Skeletal muscle cell (primary cell): ENCODE results near the gene RRAGD.
A peak's percentile ranks its signal among the peaks of the same experiment; 100 is the strongest.

Source experiments
- DNase-seq: peaks from one replicate; pipeline ENCODE4 v3.0.0-alpha.2; 2010; ENCODE audit warnings: low read depth
- H3K4me3 ChIP-seq: 2 replicates; pipeline ENCODE4 v1.5.1; 2011; ENCODE audit warnings: low read depth, mild to moderate bottlenecking, control low read depth, low read length, moderate library complexity

RRAGD gene

GRCh38 chr6:89352278-89353117 lies 59.6 kb downstream of the RRAGD start, which contains the start of gene UBE2J1:
TSS of gene UBE2J1 (minus strand) at chr6:89352722. CDS start at chr6:89352569, 153 bp downstream.
- DNase-seq: peak; percentile 89
- H3K4me3 ChIP-seq: peak within 1 kb of the TSS; percentile 58

- DNase-seq: no peak
- peak overlapping the region; percentile 58 for H3K4me3 ChIP-seq
Measured at GRCh38 chr6:89351671-89352277, 60.3 kb downstream of the RRAGD start.

DNA sequence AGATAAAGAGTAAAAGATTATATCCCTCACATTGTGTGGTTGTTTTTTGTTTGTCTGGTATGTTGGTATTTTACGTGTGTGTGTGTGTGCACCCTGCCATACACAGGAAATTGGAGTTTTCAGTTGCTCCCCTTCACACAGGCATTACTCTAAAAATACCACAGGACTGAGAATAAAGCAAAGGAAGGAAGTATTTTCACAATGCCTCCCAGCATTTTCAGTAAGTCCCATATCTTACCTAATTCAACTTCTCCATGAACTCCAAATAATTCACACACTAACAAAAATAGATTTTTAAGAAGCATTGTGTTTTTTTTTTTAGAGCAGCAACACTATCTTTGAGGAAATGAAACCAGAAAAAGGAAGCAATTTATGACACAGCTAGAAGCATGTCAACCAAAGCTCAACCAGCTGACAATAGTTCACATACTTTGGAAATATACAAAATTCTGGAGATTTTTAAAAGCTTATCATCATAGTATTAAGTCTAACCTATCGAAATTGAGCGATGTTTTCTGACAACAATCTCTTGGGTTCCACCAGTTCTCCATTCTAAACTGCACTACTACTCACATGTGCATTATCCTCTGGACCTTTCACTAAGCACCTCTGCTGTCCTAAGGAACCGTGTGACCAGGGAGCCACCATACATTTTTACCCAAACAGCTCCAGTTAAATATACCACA lies 61.6 kb downstream of the RRAGD start:
- peak overlapping the region; percentile 5 for H3K4me3 ChIP-seq
- no peak for DNase-seq

- no peak overlapping the region for H3K4me3 ChIP-seq
Measured at GRCh38 chr6:89348372-89348771, 63.7 kb downstream of the RRAGD start.

GRCh38 chr6:89347825-89348224 lies 64.2 kb downstream of the RRAGD start:
- DNase-seq: no peak
- no peak overlapping the region for H3K4me3 ChIP-seq

More at GRCh38 chr6:89348372-89348771, 63.7 kb downstream of the RRAGD start:
- no peak for DNase-seq

- no peak overlapping the region for H3K4me3 ChIP-seq
- DNase-seq: no peak
Measured at GRCh38 chr6:89346433-89346832, 65.6 kb downstream of the RRAGD start.

DNA sequence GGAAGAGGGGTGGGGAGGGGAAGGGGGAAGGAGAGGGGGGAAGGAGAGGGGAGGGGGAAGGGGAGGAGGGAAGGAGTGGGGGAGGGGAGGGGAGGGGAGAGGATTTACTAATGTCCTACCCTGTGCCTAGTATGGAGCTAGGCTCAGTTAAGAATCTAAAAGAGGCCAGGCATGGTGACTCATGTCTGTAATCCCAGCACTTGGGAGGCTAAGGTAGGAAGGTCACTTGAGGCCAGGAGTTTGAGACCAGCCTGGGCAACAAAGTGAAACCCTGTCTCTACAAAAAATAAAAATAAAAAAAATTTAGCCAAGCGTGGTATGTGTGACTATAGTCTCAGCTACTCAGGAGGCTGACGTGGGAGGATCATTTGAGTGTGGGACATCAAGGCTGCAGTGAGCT lies 72.5 kb downstream of the RRAGD start:
- no peak overlapping the region for H3K4me3 ChIP-seq
- DNase-seq: no peak

GRCh38 chr6:89335164-89335563 lies 76.9 kb downstream of the RRAGD start:
- no peak for DNase-seq
- H3K4me3 ChIP-seq: no peak overlapping the region

DNA sequence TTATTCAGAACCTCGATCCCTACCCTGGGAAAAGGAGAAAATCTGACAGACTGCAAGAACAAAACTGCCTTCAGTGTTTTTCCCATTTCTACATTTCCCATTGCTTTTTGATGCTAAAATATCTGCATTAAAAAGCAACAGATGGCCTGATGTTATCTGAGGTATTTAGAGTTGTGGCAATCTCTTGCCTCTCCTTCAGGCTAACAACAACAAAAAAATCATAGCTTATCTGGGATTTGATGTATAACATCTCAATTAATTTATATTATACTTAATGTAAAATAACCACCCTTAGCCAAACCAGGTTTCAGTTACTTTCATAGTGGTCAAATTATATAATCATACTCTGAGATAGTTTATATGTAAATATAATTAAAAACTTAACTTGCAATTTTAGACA lies 81.2 kb downstream of the RRAGD start:
- DNase-seq: no peak
- no peak overlapping the region for H3K4me3 ChIP-seq

DNA sequence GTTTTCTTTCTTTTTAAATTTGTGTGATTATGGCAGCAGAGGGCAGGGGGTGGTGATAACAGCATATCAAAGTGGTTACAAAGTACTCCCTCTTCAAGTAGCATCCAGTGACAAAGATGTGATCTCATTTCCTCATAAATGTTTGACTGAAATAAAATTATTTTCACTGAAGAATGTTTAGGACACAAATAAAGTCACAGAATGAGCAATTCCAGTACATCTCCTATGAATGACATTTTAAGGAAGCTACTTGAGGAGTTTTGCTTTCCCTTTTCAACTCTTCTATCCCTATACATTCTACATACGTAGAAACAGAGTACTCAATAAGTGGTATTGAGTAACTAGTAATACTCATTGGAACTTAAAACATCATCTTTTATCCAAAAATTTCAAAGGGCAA lies 83.1 kb downstream of the RRAGD start:
- H3K4me3 ChIP-seq: no peak overlapping the region
- no peak for DNase-seq

- H3K4me3 ChIP-seq: no peak overlapping the region
Measured at GRCh38 chr6:89324304-89324703, 87.8 kb downstream of the RRAGD start.

GRCh38 chr6:89323511-89323971 lies 88.5 kb downstream of the RRAGD start:
- DNase-seq: peak; percentile 19

More at GRCh38 chr6:89324304-89324703, 87.8 kb downstream of the RRAGD start:
- no peak for DNase-seq

DNA sequence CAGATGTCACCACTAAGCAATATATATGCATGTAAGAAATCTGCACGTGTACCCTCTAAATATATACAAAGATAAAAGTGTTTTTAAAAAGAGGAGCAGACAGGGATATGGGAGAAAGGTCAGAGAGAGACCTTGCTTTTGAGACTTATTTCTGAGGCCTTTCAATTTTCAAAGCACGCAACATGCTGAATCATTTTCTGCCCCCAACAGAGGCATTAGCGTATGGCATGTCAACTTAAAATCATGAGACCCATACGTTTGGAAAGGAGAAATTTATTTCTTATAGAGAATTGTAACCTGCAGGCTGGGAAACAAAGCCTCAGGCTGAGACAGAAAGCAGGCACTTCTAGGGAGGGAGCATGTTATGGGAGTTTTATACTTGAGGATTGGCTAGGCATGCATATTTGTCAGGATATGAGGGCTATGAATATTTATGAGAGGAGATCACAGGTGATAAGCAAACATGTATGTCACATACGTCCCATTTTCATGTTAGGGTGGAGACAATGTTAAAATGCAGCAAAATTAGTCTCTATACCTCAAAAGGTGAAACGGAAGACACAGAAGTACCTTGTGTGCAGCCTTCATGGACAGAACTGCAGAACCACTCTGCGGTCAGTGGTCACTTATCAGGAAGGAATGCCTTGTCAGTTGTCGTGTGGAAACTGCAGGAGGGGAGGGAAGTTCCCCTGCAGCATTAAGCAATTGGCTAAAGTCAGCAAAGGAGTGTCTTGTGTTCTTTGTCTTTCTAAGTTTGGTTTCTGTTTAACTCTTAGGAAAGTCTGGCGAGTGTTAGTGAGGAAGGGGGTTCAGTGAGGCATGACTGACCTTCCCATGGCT lies 90.7 kb downstream of the RRAGD start:
- no peak for DNase-seq
- H3K4me3 ChIP-seq: no peak overlapping the region

More at GRCh38 chr6:89323511-89323971, 88.5 kb downstream of the RRAGD start:
- no peak overlapping the region for H3K4me3 ChIP-seq

DNA sequence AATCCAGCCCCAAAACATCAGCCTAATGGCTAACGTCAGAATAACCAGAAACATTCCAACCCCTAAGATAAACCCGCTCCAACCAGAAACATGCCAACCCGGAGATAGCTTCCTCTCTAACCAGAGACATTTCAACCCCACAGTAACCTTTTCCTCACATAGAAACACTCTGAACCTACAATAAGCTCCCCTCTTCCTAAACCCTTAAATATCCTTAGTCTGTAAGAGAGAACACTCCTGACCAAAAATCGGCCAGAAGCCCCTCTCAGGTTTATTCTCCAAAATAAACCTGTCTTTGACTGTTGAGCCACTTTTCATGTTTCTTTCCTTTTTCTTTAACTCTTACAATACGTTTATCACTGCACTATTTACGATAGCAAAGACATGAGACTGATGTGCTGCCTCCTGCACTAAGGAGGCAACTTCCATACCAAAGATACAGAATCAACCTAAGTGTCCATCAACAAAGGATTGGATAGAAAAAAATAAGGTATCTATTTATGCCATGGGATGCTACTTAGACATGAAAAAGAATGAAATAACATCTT lies 92.0 kb downstream of the RRAGD start:
- no peak overlapping the region for H3K4me3 ChIP-seq
- DNase-seq: no peak

GRCh38 chr6:89317067-89317466 lies 95.0 kb downstream of the RRAGD start:
- DNase-seq: no peak
- H3K4me3 ChIP-seq: no peak overlapping the region

GRCh38 chr6:89315249-89315885 lies 96.7 kb downstream of the RRAGD start, which contains the start of gene GABRR2:
TSS of gene GABRR2 (minus strand) at chr6:89315299. CDS start at chr6:89315165, 134 bp downstream.
- no peak for DNase-seq
- H3K4me3 ChIP-seq: no peak within 1 kb of the TSS

DNA sequence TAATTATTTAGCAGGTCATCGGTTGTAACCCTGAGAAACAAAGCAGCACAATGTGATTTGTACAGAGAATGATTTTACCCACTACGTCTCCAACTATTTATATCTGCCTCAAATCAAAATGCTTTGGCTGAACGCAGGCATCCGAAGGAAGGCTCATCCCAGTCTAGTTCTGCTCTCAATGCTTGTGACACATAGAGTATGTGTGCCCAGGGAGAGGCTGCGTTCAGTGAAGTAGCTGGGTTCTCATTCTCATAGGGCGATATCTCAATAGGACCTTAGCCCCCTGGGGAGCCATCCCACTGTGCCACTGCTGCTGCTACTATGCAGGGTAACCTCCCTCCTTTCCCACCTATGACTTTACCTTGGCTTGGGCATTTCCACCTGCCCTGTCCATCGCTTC lies 97.4 kb downstream of the RRAGD start:
- no peak for DNase-seq
- no peak overlapping the region for H3K4me3 ChIP-seq
